RWPE2 (cell line): Measurements from ENCODE around the gene ACTR2.

Experiments used
- ATAC-seq: fragments of 200-7000 bp; cut with Tn5 transposase; 3 replicates; pipeline ENCODE4 v1.9.1; 2021; ENCODE audit warnings: low read depth
- DNase-seq: peaks from one replicate; pipeline ENCODE4 v3.0.0-alpha.2; 2020; ENCODE audit warnings: low spot score
- H3K27ac ChIP-seq: fragments of 450-650 bp; 2 replicates; pipeline ENCODE4 v1.5.1; 2017; ENCODE audit warnings: mild to moderate bottlenecking; ENCODE audit not compliant: poor library complexity, severe bottlenecking
- H3K27me3 ChIP-seq: fragments of 250-450 bp; sonication (Bioruptor Pico); 2 replicates; pipeline ENCODE4 v1.5.1; 2021; ENCODE audit warnings: mild to moderate bottlenecking, moderate library complexity; ENCODE audit not compliant: insufficient read depth, poor library complexity, severe bottlenecking
- H3K36me3 ChIP-seq: fragments of 250-450 bp; sonication (Bioruptor Pico); 2 replicates; pipeline ENCODE4 v1.5.1; 2020; ENCODE audit warnings: low read depth, mild to moderate bottlenecking, moderate library complexity
- H3K4me1 ChIP-seq: fragments of 250-450 bp; sonication (Bioruptor Pico); 2 replicates; pipeline ENCODE4 v1.5.1; 2021; ENCODE audit warnings: mild to moderate bottlenecking, moderate library complexity; ENCODE audit not compliant: insufficient read depth, poor library complexity, severe bottlenecking
- H3K4me3 ChIP-seq: fragments of 250-450 bp; sonication (Bioruptor Pico); 2 replicates; pipeline ENCODE4 v1.5.1; 2021; ENCODE audit warnings: mild to moderate bottlenecking, moderate library complexity; ENCODE audit not compliant: severe bottlenecking
- H3K9me3 ChIP-seq: fragments of 250-450 bp; sonication (Bioruptor Pico); 2 replicates; pipeline ENCODE4 v1.5.1; 2021; ENCODE audit warnings: mild to moderate bottlenecking, moderate library complexity; ENCODE audit not compliant: severe bottlenecking
- TF ChIP-seq, protein P1 (sequence below): fragments of 450-650 bp; IDR thresholded peaks from one replicate; pipeline ENCODE4 v1.5.1; 2017; ENCODE audit warnings: mild to moderate bottlenecking, moderate library complexity; ENCODE audit not compliant: poor library complexity, severe bottlenecking

The ACTR2 gene

GRCh38 chr2:65305934-65306333 is 78.3 kb downstream of the ACTR2 start:
- peaks cover 11% of the 10 kb centered on the region for H3K36me3 ChIP-seq
- TF ChIP-seq, protein P1, sequence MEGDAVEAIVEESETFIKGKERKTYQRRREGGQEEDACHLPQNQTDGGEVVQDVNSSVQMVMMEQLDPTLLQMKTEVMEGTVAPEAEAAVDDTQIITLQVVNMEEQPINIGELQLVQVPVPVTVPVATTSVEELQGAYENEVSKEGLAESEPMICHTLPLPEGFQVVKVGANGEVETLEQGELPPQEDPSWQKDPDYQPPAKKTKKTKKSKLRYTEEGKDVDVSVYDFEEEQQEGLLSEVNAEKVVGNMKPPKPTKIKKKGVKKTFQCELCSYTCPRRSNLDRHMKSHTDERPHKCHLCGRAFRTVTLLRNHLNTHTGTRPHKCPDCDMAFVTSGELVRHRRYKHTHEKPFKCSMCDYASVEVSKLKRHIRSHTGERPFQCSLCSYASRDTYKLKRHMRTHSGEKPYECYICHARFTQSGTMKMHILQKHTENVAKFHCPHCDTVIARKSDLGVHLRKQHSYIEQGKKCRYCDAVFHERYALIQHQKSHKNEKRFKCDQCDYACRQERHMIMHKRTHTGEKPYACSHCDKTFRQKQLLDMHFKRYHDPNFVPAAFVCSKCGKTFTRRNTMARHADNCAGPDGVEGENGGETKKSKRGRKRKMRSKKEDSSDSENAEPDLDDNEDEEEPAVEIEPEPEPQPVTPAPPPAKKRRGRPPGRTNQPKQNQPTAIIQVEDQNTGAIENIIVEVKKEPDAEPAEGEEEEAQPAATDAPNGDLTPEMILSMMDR = no peak
- DNase-seq = no peak
- peaks cover 2% of the 10 kb centered on the region for H3K9me3 ChIP-seq
- no peak overlapping the region for H3K4me3 ChIP-seq
- H3K4me1 ChIP-seq = no peaks in the 10 kb centered on the region
- no peak overlapping the region for H3K27ac ChIP-seq
- H3K27me3 ChIP-seq = no peaks in the 10 kb centered on the region
- no peak for ATAC-seq

DNA sequence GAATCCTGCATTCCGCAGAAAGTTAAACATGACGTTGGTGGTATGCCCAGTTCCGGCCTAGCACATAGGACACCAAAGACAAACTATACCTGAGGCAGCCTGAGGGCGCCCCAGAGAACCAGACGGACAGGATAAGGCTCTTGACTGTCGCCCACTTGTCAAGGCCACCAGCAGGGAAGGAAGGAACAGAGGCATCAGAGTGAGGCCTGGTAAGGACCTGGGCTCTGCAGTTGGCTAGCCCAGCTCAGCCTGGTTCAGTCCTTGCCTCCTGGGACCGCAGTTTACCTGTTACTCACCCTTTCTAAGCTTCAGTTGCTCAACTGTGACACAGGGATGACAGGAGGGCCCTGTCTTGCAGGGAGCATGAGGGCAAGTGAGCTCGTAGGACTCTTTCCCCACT is 82.1 kb downstream of the ACTR2 start:
- Histone ChIP-seq H3K9me3 (peaks cover 2% of the 10 kb centered on the region), H3K36me3 (peaks cover 47% of the 10 kb centered on the region), H3K27ac (no peak overlapping the region), H3K27me3 (no peaks in the 10 kb centered on the region), H3K4me1 (peaks cover 3% of the 10 kb centered on the region), H3K4me3 (no peak overlapping the region)
- ATAC-seq (peak; percentile 44; the same call in 2 of the 3 replicates), DNase-seq (no peak)
- TF ChIP-seq, protein P1 = no peak

GRCh38 chr2:65311049-65311448 is 83.4 kb downstream of the ACTR2 start:
- Histone ChIP-seq H3K36me3 (peaks cover 59% of the 10 kb centered on the region), H3K4me3 (no peak overlapping the region), H3K27ac (no peak overlapping the region), H3K27me3 (no peaks in the 10 kb centered on the region), H3K9me3 (no peaks in the 10 kb centered on the region), H3K4me1 (peaks cover 16% of the 10 kb centered on the region)
- no peak for ATAC-seq
- no peak for DNase-seq
- TF ChIP-seq, protein P1 = no peak

GRCh38 chr2:65311596-65311995 is 84.0 kb downstream of the ACTR2 start:
- Histone ChIP-seq H3K4me1 (peaks cover 22% of the 10 kb centered on the region), H3K36me3 (peaks cover 61% of the 10 kb centered on the region), H3K9me3 (no peaks in the 10 kb centered on the region), H3K27ac (no peak overlapping the region), H3K4me3 (no peak overlapping the region), H3K27me3 (no peaks in the 10 kb centered on the region)
- DNase-seq (no peak), ATAC-seq (no peak)
- TF ChIP-seq, protein P1 = no peak

DNA sequence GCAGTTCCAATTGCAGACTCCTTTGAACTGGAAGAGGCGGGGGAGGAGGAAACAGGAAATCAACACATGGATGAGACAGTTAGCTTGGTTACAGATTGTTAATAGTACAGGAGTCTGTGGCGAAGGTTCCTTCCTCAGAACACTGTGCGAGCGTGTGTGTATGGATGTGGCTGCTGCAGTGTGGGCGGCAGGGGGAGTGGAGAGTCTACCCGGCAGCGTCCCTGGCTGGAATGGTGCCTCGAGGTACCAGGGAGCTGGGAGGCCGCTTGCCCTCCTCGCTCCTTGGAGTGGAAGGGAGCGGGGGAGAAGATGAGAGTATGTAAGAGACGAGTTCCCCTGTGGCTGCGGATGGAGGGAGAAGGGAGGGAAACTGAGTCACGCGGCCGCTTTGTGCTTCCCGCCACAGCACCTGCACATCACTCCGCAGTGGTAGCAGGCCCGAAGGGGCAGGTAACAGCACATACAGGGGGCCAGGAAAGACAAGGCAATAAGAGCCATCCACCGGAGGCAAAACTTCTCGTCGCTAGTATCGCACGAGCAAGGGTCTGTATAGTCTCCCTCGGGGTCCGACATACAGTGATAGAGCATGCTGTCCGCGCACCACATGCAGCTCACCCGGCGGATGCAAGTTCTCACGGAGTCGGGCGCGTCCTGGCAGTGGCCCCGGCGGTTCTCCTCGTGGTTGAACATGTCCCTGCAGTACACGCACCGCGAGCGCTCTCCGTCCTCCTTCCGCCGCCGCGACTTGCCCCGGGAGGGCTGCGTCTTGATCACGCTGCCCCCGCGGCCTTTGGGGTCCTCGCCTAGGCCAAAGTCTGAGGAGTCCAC is 85.7 kb downstream of the ACTR2 start:
- H3K36me3 ChIP-seq = peaks cover 63% of the 10 kb centered on the region
- ATAC-seq = no peak

More for the DNA sequence above, 85.7 kb downstream of the ACTR2 start:
- Histone ChIP-seq H3K4me3 (no peak overlapping the region), H3K4me1 (peaks cover 29% of the 10 kb centered on the region), H3K9me3 (no peaks in the 10 kb centered on the region), H3K27ac (no peak overlapping the region), H3K27me3 (no peaks in the 10 kb centered on the region)
- DNase-seq = no peak
- TF ChIP-seq, protein P1 = no peak
